Central memory CD4-positive, alpha-beta T cell (primary cell): ENCODE data around the gene ZNF394.

Source experiments
- DNase-seq: peaks from one replicate; pipeline ENCODE4 v3.0.0; 2022

ZNF394 gene

DNA sequence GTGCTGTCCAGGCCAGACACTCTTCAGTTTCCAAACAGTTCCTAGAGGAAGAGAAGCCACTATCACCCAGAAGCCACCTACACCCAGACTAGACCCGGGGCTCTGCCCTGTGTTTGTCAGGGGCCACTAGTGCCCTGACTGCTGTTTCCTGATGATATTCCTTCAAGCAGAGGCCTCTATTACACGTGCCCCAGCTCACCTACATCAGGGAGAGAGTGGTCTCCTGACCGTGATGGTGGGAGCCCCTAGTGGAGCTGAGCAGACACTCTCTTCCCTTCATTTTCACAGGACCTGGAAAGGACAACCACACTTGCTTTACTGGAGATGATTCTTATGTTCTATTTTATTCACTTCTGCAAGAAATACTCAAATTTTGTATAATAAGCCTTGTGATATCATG is 9.2 kb downstream of the ZNF394 start:
- DNase-seq, result no peak

DNA sequence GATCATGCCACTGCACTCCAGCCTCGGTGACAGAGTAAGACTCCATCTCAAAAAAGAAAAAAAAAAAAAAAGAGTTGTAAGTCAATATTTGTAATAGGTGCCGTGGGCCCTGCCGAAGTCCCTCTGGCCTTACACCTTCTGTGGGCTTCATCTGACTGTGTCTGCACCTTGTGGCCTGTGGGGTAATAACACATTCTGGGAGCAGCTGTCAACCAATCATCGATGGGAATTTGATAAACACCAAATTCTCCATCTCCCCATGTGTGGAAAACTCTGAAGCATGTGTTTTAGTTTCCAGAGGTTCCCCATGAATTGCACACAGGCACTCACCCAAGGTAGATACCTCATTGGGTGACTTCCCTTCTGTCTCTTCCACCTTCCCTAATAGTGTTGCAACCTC is 10.8 kb downstream of the ZNF394 start:
- DNase-seq, result no peak

DNA sequence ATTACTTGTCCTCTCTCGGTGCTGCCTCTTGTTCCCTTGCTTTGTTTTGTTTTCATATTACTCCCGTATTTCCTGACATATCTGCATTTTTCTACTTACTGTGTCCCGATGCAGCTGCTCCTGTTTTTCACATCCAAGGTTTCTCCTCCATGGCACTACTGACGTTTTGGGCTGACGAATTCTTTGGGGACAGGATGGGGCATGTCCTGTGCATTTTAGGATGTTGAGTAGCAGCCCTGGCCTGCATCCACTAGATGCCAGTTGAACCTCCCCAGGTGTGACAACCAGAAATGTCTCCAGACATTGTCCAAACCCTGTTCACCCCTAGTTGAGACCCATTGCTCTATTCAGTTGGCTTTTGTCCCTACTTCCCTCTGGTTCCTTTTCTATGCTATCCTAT is 15.0 kb downstream of the ZNF394 start:
- DNase-seq, result no peak

DNA sequence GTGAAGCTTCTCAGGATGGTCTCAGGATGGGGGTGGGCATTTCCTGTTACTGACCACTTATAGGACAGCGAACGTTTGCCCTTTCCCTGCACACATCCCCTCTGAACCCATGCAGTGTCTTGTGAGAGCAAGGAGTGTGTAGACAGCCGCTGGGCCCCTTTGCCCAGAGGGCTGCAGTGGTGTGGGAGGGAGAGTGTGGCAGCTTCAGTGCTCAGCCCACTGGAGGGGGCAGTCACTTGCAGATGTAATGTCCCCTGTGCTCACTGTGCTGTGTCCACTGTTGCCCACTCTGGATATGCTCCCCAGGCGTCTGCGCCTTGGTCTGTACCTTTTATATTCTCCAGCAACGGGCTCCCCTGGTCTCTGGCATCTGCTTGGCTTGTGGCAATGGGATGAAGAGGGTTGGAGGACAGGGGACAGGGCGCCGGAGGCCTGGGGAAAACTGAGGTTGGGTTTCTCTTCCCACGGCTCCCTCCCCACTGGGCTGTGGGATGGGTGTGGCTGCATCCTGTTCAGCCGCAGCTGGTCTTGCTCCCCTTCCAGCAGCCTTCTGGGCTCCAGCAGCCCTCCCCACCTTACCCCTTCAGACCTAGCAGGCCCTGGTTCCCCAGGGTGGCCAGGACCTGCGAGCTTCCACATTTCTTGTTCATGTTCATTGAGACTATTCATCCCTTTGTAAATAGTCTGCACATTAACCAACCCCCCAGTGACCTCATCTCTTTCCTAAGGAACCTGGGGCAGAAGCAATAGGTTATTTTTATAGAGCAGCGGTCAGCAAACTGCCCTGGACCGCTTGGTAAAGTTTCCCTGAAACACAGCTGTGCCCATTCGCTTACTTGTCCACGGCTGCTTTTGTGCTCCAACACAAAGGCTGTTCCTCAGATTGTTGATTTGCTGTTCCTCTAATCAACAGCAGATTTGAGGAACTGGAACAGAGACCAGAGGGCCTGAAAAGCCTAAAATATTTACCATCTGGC is 21.3 kb downstream of the ZNF394 start:
- no peak for DNase-seq

DNA sequence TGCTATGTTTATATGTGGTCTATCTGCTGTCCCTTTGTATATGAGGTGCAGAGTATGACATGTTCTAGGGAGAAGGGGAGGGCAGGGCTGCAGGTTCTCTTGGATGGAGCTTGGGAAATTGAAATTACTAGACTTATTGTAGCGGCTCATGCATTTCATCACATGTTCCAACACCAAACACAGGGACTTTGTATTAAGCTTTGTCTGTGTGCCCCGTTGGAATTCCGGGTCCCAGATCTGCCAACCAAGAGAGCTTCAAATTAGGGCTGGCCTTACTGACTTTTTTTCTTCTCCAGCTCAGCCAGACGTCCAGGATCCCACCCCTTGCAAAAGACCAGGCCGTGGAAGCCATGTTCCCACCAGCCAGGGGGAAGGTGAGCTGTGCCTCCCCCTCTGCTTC is 24.0 kb downstream of the ZNF394 start:
- no peak for DNase-seq

DNA sequence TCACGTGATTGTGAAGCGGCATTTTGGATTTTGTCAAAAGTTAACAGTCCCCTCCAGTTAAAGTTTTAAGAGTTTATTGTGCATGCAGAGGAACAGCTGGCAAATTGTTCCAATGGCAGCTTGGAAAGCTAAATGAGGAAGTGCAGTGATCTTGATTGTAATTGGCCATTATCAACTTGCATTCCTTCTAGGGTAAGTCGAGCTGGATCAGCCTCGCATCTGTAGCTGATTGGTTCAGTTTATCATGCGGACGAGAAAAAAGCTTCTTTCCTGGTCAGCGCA is 26.8 kb downstream of the ZNF394 start:
- DNase-seq, result no peak

DNA sequence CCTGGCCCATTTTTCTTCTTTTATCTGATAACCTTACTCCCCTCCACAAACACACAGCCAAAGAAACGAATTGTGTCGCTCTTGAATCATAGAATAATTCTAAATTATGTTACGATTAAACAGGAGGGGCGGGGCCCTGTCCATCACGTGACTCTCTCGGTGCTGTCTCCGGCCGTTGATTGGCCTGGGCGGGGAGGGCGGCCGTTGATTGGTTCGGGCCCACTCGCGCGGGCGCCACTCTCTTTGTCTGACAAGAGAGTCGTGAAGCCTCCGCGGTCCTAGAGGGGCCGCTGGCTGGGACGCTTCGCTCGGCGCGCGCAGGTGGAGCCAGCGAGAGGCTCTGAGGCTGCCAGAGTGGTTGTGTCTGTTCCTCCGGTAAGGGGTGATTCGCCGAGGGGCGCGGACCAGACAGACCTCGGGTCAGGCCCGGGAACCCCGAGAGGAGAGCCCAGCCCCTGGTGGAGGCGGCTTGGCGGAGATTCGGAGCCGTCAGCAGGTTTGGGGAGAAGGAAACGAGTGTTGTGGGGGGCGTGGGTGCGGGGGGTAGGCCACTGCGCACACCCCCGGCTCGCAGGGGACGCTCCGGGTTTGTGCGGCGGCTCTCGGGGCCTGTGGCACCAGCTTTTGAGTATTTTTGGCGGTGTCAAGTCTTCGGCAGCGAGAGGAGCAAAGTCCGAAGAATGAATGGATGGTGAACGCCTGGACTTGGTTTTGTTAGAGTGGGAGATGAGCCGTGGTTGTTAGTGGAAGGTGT is 27.3 kb downstream of the ZNF394 start, which contains the start of gene ZNF789:
Gene ZNF789, plus strand, starts transcription at position 330 of the 754 bp plus-strand sequence. CDS start 3,567 bp downstream, outside the sequence.
- peak; percentile 94 for DNase-seq

DNA sequence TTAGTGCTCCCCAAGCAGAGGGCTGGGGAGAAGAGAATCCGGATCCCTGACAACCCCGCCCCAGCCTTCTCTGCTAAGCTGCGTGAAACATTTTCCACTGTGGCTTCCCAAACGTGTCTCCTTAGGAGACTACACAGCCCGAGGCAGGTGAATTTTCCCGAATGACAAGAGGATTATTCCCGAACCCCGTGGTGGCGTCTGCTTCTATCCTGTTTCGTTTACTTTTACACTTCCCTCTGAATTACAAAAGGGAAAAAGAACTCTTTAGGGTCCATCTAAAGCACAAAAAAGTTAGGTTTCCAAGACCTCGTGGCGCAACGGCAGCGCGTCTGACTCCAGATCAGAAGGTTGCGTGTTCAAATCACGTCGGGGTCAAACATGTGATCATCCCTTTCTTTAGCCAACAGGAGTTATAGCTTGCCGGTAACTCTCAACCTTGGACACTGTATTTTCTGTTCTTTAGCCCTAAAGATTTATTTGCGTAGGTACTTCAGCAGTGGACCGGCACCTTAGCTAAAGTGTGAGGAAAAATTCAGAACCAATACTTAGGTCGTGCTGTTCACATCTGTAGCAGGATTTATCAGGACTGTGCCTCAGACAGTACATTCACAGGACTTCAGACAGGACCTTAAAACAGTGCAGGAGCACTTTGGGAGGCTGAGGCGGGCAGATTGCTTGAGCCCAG is 30.6 kb downstream of the ZNF394 start:
- no peak for DNase-seq

DNA sequence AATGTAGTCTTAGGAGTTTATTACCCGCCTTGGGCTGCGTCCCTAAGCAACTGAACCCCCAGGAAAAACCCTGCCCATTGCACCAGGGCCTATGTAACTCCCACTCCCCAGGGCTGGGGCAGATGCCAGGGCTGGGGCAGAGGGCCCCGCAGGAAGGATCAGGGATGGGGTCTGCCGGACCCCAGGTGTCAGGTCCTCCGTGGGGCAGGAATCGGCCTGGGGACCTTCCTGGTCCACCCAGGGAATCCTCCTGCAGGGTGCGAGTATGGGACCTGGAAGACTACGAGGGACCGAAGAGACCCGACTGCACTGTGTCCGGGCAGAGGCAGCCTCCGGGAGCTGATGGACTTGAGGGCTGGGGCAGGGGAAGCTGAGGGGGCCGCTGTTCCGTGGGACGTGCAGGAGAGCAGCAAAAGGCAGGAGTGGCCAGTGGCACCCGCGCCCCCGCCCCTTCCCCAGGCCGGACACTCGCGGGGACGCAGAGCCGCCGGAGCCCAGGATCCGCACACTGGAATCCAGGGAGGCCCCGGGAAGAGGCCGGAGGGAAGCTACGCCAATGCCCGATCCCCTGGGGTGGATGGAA is 31.7 kb downstream of the ZNF394 start:
- no peak for DNase-seq

DNA sequence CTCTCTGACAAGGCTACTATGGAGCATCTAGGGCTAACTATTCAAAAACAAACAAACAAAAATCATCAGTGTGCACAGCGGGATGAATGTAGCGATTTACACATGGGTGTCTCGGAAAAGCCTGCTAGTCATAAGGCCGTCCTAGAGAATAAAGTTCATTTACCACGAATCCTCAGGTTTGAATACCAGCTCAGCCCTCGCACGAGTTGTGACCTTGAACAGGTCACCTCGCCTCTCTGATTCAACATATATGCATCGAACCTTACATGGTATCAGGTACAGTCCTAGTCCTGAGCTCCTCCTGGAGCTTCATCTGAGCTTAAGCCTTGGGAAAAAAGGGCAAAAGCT is 34.7 kb downstream of the ZNF394 start:
- no peak for DNase-seq

DNA sequence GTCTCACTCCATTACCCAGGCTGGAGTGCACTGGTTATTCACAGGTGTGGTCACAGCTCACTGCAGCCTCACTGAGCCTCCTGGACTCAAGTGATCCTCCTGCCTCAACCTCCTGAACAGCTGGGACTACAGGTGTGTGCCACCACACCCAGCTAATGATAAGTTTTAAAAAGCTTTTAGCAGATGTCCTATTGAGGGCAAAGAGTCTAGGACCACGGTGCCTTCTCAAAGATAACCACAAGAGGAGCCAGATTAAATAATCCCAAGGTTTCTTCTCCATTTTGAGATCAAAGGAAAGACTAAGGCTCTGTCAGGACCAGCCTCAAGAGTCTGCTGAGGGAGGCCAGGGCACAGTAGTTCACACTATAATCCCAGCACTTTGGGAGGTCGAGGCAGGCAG is 38.9 kb downstream of the ZNF394 start:
- no peak for DNase-seq

DNA sequence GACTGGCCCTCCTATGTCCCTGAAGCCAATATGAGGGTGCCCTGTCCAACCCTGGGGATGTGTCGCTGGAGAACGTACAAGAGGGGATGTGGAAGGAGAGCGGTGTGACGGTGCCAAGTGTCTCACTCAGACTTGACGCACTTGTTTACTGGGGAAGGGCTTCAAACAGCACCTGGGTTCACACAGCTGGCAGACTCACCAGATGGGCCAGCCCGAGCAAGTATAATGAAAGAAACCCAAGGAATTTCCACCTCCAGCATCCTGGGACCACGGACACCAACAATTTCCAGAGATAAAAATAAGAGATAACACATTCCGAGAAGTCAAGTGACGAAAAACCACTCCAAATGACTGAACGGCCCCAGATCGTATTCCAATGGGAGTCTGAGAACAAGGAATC is 39.4 kb downstream of the ZNF394 start:
- no peak for DNase-seq

DNA sequence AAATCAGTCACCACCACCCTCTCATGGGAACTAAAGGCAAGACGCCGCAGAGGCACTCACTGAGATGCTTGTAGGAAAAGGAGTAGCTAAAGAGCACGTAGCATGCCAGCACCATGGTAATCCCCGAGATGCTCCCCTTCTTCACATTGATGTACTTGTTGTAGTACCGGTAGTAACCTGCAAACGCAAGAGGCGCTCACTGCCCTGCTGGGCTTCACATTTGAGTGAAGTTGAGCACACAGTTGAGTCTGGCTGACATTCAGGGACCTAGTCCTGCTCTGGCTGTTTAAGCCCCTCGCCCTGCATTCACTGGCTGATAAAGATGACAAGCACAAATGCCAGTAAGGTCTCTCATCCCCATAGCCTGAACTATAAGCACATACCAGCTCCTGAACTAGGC is 41.0 kb downstream of the ZNF394 start:
- no peak for DNase-seq

DNA sequence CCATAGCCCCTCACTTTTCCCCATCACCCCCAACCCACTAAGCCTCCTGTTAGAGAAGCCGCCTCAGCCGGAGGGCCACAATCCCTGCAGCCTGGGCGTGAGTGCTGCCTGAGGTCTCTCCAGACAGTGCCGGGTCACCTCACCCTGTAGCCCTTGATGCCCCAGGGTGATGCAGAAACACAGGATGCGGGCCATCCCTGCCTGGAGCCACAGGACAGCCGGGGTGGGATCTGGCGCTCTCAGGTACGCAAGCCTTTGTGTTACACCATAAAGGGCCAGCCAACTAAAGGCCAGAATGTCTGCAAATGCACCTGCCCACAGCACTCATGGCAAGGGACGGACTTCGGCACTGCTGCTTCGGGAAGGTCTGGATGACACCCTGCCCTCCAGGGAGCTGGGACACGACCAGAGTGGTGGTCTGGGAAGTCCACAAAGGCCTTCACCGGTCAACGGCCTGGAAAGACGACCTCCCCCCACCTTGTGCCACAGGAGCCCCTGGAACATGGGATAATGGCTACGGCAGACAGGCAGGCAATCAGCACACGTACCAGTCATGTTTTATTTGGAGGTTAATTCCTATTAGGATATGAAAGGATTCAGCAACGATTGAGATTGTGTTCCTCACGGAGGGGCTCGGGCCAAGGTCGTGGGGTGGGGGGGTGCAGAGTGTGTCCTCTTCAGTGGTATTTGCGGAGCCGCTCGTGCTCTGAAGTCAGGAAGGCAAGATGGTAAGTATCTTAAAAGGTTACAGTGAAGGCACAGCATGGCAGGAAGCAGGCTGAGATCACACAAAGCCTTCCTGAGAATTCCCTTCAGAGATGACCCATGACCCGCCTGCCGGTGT is 42.2 kb downstream of the ZNF394 start:
- DNase-seq, result no peak

DNA sequence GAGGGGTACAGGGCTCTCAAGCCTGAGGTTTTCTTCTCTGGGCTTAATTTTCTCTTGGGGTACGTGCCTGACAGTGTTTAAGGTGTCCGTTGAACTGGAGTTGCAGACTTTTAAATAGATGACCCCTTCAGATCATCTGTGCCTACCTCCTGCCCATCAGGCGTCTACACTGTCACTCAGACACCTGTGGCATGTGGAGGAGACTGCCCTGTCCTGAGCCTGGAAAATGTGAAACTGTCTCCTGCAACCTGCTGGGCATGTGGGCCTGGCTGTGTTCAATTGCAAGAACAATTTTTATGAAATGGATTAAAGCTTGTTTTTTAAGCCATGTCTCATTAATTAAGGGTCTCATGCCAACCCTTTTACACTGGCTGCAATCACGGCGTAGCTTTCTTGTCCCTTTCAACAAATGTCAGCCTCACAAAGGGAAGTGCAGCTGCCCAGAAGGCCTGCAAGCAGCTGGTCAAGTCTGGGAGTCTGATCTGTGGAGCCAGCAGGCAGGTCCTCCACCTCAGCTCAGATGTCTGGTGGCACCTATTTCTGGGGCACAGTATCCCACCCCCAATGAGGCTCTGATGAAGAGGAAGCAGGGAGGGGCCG is 42.9 kb downstream of the ZNF394 start:
- no peak for DNase-seq

DNA sequence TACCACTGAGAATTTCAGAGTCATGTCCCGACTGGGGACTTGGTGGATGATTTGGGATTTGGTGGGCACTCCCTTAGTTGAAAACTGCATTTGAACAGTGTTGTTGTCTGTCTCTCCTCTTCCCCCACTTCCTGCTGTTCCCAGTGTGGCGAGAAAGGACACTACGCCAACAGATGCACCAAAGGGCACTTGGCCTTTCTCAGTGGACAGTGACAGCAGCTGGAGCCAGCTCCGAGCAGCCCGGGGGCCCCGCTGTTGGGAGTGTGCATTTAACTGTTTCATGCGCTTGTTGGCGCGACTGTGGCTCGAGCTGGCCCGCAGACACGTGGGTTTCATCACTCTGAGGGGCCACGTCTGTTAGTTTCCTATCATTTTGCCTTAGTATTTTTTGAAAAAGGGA is 43.8 kb downstream of the ZNF394 start:
- no peak for DNase-seq

DNA sequence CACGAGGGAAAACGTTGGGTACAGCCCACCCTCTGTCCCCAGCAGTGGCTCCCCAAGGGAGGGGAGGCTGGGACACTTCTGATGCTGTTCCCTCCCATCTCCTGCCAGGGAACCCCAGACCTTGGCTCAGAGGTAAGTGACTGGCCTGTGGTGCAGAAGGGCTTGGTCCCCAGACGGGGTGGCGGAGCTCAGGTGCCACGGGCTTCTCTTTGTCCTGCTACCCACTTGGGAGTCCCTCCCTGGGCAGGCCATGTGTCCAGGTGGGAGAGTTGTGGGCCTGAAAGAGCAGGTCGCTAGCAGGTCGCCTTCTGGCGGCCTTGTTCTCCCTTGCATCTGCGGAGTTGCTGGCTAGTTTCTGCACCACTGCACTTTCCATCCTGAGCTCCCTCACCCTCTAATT is 44.2 kb downstream of the ZNF394 start:
- DNase-seq, result no peak

DNA sequence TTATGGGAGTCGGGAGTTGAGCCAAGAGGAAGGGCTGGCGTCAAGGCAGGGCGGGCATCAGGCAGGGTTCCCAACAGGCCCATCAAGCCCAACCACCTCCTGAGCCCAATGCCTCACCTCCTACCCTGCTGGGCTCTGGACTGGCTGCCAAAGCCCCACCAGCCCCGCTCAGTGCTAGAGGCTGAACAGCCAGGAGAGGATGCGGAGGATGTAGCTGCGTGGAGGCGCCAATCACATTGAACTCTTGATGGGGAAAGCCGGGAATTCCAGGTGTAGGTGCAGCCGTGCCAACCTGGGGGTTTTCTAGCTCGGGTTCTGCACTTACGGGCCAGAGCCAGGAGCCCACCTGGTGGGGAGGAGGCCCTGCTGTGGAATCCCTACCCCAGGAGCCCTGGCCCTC is 47.0 kb downstream of the ZNF394 start:
- DNase-seq, result no peak

DNA sequence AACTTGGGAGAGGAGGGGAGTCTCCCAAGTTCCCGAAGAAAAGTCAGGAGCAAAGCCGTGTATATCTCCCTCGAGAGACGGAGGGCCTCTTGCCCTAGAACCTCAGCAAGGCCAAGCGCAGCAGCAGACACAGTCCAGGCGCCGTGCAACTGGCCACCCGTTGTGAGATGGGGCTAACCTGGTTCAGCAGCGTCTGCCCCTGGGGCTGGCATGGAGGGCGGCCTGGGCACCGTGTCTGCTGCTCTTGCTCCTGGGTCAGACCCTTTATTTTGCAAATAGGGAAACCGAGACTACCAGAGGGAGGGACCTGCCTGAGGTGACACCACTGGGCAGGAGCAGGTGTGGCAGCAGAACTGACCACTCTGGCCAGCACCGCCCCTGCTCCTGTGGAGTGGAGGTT is 47.5 kb downstream of the ZNF394 start:
- DNase-seq, result no peak

DNA sequence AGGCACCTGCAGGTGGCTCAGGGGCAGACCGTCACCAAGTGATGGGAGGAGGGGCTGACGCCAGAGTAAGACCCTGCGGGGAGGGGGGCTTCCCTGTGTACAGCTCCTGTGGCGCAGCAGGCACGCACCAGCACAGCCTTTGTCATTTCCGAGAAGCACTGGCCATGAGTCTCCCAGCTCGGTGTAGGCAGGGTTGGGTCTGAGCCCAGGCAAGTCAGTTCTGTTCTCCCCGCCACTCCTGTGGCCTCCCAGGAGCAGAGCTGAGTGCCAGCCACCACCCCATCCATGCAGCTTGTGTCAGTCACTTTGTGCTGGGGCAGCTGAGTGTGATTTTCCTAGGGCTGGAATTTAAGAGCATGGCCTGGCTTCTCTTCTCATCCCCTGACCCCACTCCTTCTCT is 48.1 kb downstream of the ZNF394 start:
- no peak for DNase-seq

DNA sequence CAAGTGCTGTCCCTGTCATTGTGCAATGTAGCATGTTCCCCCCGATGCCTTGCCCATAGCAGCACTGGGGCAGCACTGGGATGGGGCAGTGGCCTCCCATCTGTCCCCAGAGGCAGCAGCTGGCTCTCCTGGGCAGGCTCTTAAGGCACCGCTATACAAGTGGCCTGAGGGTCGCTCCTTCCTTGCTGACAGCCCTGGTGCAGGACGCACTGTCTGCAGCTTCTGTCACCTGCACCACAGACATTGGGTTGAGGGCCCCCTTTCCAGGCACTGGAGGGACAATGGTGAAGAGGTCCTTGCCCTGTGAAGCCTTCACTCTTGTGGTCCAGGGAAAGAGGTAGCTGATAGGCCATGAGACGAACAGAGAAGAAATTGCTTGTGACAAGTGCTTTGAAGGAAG is 50.8 kb downstream of the ZNF394 start:
- DNase-seq, result no peak

DNA sequence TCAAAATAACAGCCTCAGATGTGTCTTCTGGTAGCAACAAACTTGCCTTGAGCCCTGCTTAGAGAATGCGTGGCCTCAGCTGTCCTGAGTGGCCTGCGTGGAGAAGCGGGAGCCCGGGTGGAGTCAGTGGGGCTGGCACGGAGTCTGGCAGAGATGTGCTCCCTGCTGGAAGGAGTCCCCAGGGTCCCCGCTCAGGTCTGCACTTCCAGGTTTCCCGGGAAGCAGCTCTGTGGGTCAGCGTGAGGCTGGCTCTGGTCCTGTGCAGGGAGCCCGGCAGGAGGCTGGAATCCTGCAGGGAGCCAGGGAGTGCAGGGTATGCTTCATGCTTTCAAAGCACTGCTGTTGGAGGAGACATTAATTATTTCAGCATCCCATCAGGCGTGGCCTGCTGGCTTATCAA is 51.2 kb downstream of the ZNF394 start:
- no peak for DNase-seq
